ENCODE data around the gene RRM1.
"Not testable (repeated sequence)": the region's sequence is repeated elsewhere in the genome, so short reads cannot be mapped to it uniquely, and the experiment has no call there.

Gene RRM1

GRCh38 chr11:4094348-4095291, at the start of gene RRM1:
Gene RRM1, plus strand, starts transcription at chr11:4094799. Its CDS starts 214 bp downstream, at chr11:4095013.
- H3K27ac ChIP-seq, result peak within 1 kb of the TSS; percentile 91
- H3K9me3 ChIP-seq (ENCODE audit: low read depth, low read length), result no peaks in the 10 kb centered on the region
- DNase-seq (ENCODE audit: low read depth, low spot score), result peak; percentile 77
- peaks cover 5% of the 10 kb centered on the region; the same call in 1 of the 2 replicates for H3K36me3 ChIP-seq (ENCODE audit: insufficient read depth, low read length)
- H3K9ac ChIP-seq (ENCODE audit: insufficient read length), result peak within 1 kb of the TSS; percentile 87
- TF ChIP-seq POLR2AphosphoS5 (IDR thresholded peaks at IDR 0.05; ENCODE audit: borderline replicate concordance, low read depth, low read length), result peak; percentile 92
- peak; percentile 89 for TF ChIP-seq FOXP2 (optimal IDR thresholded peaks at IDR 0.05; ENCODE audit: control extremely low read depth, extremely low read length, insufficient read depth)
- TF ChIP-seq EZH2 (IDR thresholded peaks at IDR 0.05), result no peak
- peak within 1 kb of the TSS; percentile 96 for H3K4me3 ChIP-seq

GRCh38 chr11:4044976-4045646, 49.5 kb upstream of the RRM1 start:
- no peak overlapping the region for H3K27ac ChIP-seq
- DNase-seq (ENCODE audit: low read depth, low spot score), result no peak
- no peak overlapping the region for H3K4me3 ChIP-seq
- H3K9me3 ChIP-seq (ENCODE audit: low read depth, low read length), result no peaks in the 10 kb centered on the region
- H3K9ac ChIP-seq (ENCODE audit: insufficient read length), result no peak overlapping the region
- TF ChIP-seq POLR2AphosphoS5 (IDR thresholded peaks at IDR 0.05; ENCODE audit: borderline replicate concordance, low read depth, low read length) (no peak), EZH2 (IDR thresholded peaks at IDR 0.05) (no peak), FOXP2 (optimal IDR thresholded peaks at IDR 0.05; ENCODE audit: control extremely low read depth, extremely low read length, insufficient read depth) (no peak)
- H3K36me3 ChIP-seq (ENCODE audit: insufficient read depth, low read length), result no peaks in the 10 kb centered on the region

- Histone ChIP-seq H3K9ac (ENCODE audit: insufficient read length) (no peak overlapping the region), H3K4me3 (no peak overlapping the region), H3K27ac (no peak overlapping the region), H3K36me3 (ENCODE audit: insufficient read depth, low read length) (no peaks in the 10 kb centered on the region), H3K9me3 (ENCODE audit: low read depth, low read length) (no peaks in the 10 kb centered on the region)
- no peak for DNase-seq (ENCODE audit: low read depth, low spot score)
- TF ChIP-seq FOXP2 (optimal IDR thresholded peaks at IDR 0.05; ENCODE audit: control extremely low read depth, extremely low read length, insufficient read depth) (no peak), POLR2AphosphoS5 (IDR thresholded peaks at IDR 0.05; ENCODE audit: borderline replicate concordance, low read depth, low read length) (no peak), EZH2 (IDR thresholded peaks at IDR 0.05) (no peak)
Observed at GRCh38 chr11:4048340-4048739, 46.3 kb upstream of the RRM1 start.

GRCh38 chr11:4049006-4049405, 45.6 kb upstream of the RRM1 start:
- DNase-seq (ENCODE audit: low read depth, low spot score), result no peak
- no peaks in the 10 kb centered on the region for H3K36me3 ChIP-seq (ENCODE audit: insufficient read depth, low read length)
- H3K9ac ChIP-seq (ENCODE audit: insufficient read length), result no peak overlapping the region
- TF ChIP-seq EZH2 (IDR thresholded peaks at IDR 0.05) (no peak), POLR2AphosphoS5 (IDR thresholded peaks at IDR 0.05; ENCODE audit: borderline replicate concordance, low read depth, low read length) (no peak), FOXP2 (optimal IDR thresholded peaks at IDR 0.05; ENCODE audit: control extremely low read depth, extremely low read length, insufficient read depth) (no peak)
- H3K4me3 ChIP-seq, result no peak overlapping the region
- H3K9me3 ChIP-seq (ENCODE audit: low read depth, low read length), result no peaks in the 10 kb centered on the region
- no peak overlapping the region for H3K27ac ChIP-seq

- Histone ChIP-seq H3K9me3 (ENCODE audit: low read depth, low read length) (no peaks in the 10 kb centered on the region), H3K4me3 (no peak overlapping the region), H3K36me3 (ENCODE audit: insufficient read depth, low read length) (no peaks in the 10 kb centered on the region), H3K9ac (ENCODE audit: insufficient read length) (no peak overlapping the region), H3K27ac (no peak overlapping the region)
- TF ChIP-seq EZH2 (IDR thresholded peaks at IDR 0.05), result no peak
- no peak for TF ChIP-seq POLR2AphosphoS5 (IDR thresholded peaks at IDR 0.05; ENCODE audit: borderline replicate concordance, low read depth, low read length)
- no peak for TF ChIP-seq FOXP2 (optimal IDR thresholded peaks at IDR 0.05; ENCODE audit: control extremely low read depth, extremely low read length, insufficient read depth)
- DNase-seq (ENCODE audit: low read depth, low spot score), result no peak
Observed at GRCh38 chr11:4050138-4050537, 44.5 kb upstream of the RRM1 start.

- not testable (repeated sequence) for H3K9ac ChIP-seq (ENCODE audit: insufficient read length); H3K9me3 ChIP-seq (ENCODE audit: low read depth, low read length); H3K27ac ChIP-seq; H3K4me3 ChIP-seq; H3K36me3 ChIP-seq (ENCODE audit: insufficient read depth, low read length); DNase-seq (ENCODE audit: low read depth, low spot score)
Observed at GRCh38 chr11:4053200-4053599, 41.4 kb upstream of the RRM1 start.

- no peaks in the 10 kb centered on the region for H3K9me3 ChIP-seq (ENCODE audit: low read depth, low read length)
- no peak for DNase-seq (ENCODE audit: low read depth, low spot score)
- H3K9ac ChIP-seq (ENCODE audit: insufficient read length), result no peak overlapping the region
- H3K4me3 ChIP-seq, result no peak overlapping the region
- TF ChIP-seq EZH2 (IDR thresholded peaks at IDR 0.05) (no peak), POLR2AphosphoS5 (IDR thresholded peaks at IDR 0.05; ENCODE audit: borderline replicate concordance, low read depth, low read length) (no peak), FOXP2 (optimal IDR thresholded peaks at IDR 0.05; ENCODE audit: control extremely low read depth, extremely low read length, insufficient read depth) (no peak)
- no peak overlapping the region for H3K27ac ChIP-seq
- H3K36me3 ChIP-seq (ENCODE audit: insufficient read depth, low read length), result no peaks in the 10 kb centered on the region
Observed at GRCh38 chr11:4054643-4055042, 40.0 kb upstream of the RRM1 start.

GRCh38 chr11:4059424-4059823, 35.2 kb upstream of the RRM1 start:
- H3K27ac ChIP-seq, result no peak overlapping the region
- H3K9ac ChIP-seq (ENCODE audit: insufficient read length), result no peak overlapping the region
- TF ChIP-seq POLR2AphosphoS5 (IDR thresholded peaks at IDR 0.05; ENCODE audit: borderline replicate concordance, low read depth, low read length) (no peak), FOXP2 (optimal IDR thresholded peaks at IDR 0.05; ENCODE audit: control extremely low read depth, extremely low read length, insufficient read depth) (no peak), EZH2 (IDR thresholded peaks at IDR 0.05) (no peak)

More at GRCh38 chr11:4059424-4059823, 35.2 kb upstream of the RRM1 start:
- Histone ChIP-seq H3K9me3 (ENCODE audit: low read depth, low read length) (no peaks in the 10 kb centered on the region), H3K4me3 (no peak overlapping the region), H3K36me3 (ENCODE audit: insufficient read depth, low read length) (no peaks in the 10 kb centered on the region)
- DNase-seq (ENCODE audit: low read depth, low spot score), result no peak

Data from SK-N-MC (cell line).